Measurements from ENCODE around the gene WDR33.

Gene WDR33

DNA sequence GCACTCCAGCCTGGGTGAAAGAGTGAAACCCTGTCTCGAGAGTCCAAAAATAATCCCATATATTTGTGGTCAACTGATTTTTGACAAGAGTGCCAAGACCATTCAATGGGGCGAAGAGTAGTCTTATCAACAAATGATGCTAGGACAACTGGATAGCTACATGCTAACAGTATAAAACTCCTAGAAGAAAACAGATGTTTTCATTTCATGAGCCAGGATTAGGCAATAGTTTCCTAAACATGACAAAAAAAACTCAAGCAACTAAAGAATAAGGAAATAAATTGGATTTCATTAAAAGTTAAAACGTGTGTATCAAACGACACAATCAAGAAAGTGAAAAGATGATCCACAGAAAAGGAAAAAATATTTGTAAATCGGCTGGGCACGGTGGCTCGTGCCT lies 141.9 kb downstream of the WDR33 start:
- no peak for DNase-seq

DNA sequence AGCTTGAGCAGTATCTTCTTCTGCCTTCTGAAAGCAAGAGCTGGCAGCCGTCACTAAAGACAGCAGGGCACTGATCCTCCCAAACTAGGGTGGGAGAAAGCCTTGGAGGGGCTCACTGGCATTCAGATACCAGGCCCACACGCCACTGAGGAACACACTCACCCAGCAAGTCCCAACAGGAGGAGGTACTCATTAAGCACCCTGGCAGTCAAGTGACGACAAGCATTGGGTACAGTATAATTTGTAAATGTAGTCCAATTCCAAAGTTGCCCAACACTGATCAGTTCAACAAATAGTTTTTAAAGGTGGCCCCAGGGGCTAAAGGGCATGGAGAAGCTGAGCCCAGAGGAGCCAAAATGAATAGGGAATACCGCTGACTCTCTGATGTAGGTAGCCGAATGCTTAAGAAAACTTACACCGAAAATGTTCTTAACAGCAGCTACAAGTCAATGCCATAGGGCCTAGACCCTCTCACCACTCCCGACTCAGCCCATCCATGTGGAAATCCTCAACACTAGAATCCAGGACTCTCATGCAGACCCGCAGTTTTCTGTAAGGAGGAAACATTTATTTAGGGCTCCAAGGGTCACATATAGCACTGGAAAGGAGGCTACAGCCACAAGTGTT lies 145.6 kb downstream of the WDR33 start:
- no peak for DNase-seq

DNA sequence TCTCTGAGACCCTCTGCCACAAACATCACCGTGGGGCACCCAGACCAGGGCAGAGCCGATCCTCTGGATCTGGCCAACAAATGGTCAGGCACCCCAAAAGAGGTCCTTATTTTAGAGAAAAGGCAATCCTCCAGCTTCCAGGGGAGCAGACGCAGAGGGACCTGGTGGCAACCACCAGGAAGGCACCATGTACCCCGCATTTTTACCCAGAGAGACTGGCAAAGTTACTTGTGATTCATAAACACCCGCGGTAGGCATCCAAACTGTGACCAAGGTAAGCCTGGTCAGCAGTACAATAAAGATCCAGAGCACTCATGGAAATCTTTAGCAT lies 146.1 kb downstream of the WDR33 start:
- no peak for DNase-seq

DNA sequence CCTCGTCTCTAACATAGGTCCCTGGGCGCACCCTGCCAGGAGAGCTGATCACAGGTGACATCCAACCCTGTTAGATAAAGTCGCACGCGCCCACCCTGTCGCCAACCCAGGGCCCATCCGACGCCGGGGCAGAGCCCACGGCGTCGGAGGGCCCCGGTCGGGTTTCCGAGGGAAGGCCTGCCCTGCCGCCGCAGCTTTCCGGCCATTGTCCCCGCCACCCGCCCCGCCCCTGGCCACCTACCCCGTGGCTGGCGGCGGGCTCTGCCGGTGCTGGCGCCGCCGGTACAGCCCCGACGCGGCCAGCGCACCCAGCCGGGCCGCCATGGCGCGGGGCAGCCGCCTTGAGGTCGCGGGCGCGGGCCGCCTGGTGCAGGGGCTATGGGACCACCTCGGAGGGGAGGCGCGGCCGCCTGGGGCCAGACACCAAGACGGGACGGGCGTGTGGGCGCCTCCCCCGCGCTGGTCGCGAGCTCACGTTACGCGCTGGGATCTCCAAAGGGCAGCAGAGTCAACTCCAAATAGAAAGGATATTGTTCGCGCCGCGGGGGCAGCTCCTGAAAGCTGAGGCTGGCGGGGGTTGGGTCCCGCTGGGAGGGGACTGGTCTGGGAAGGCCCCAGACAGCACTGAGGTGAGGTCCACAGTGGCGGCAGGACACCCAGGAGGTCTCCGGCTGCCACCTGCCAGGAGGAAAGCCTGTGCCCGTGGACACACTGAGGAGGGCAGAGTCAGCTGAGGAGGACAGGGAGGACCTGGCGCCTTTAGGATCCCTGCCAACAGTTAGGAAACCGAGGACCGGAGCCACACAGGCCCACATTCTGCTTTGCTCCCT lies 146.7 kb downstream of the WDR33 start:
- DNase-seq, result no peak

DNA sequence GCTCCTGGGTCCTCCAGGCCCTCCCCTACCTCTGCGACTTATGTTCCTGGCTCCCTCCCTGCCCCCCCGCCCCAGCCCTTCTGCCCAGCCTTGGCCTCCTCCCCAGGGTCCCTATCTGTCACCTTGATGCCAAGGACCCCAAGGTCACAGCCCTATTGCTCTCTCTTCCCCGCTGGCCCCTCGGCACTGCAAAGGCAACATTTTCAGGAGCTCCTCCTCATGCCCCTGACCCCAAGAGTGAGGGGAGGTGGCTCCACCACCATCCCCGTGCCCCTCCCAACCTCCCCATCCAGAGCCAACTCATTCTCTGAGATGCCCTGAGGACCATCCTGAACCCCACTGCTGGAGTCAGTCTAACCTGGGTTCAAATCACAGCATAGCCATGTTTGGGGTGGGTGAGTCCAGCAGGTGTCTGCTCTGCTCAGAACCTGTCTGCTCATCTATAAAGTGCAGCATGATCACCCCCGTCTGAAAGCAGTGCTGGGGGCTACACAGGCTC lies 147.4 kb downstream of the WDR33 start:
- DNase-seq, result no peak

DNA sequence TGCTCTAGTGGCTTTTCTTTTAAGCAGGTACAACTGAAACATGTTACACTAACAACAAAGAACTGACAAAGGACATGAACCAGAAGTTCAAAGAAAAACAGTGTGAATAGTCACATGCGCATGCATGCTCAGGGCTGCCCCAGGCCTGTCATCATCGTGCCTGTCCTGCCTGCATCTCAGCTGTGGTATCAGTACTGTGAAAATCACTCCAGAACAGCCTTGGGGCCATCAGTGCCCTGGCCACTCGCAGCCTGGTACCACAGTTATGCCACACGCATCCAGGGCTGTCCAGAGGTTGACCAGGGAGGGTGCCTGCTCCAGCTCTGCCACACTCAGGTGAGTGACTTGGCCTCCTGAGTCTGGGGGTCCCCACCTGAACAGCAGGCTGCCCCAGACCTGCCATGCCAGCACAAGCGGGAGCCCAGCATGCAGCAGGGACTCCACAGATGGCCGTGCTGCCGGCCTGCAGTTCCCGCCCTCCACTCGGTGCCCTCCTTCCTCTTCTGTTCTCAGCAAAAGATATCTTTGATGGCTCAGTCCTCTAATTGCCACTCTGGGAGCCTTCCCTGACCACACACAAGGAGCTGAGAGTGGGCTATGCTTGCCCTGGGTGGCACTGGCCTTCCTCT lies 147.9 kb downstream of the WDR33 start:
- no peak for DNase-seq

DNA sequence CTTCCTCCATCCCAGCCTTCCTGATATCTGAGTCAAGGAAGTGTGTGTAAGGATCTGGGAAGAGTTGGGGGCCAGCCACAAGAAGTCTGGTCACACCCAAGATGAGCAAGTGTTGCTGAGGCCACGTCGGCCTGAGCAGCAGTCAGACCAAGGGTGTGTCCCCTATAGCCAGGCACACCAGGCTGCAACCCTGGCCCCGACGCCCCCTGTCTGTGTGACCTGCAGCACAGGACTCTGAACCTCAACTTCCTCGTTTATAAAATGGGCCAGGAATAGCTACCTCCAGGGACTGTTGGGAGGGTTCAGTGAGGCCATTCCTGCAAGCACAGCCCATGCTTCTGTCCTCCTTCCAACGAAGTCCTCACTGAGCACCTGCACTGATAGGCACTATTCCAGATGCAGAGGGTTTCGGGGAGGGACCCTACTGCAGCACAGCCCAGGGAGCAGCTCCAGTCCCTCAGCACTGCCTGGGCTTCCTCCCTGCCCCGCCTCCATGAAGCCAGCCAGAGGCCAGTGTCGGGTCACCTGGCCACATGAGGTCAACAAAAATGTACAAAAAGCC lies 148.9 kb downstream of the WDR33 start:
- DNase-seq, result no peak

DNA sequence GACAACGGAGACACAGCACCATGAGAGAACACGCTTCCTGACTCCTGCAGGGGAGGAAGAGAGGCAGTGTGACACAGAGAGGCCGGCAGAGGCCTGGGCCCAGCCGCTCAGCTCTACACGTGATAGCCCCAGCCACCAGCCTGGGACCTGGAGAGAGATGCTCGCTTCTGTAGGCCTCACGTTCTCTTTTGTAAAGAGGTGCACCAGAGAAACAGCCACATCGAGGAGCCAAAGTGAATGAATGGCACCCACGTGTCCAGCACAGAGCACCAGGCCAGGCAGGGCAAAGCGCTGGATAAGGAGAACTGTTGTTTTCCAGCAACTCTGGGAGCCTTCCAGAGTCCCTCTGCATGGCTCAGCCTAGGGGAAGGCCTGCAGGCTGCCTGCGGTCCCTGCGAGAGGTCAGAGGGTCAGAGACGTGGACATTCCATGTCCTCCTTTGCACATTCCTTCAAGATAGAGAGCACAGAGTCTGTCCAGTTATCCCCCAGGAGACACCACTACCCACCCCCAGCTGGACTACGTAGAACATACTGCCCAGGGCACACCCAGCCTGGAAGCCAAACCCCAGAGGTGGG lies 149.8 kb downstream of the WDR33 start:
- DNase-seq, result no peak

DNA sequence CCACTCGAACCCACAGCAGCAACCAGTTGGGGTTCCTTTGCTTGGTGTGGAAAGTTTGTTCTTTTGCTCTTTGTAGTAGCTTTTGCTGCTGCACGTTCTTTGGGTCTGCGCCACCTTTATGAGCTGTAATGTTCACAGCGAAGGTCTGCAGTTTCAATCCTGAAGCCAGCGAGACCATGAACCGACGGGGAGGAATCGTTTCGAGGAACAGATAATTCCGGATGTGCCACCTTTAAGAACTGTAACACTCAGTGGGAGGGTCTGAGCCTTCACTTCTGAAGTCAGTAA lies 150.7 kb downstream of the WDR33 start:
- DNase-seq, result no peak

DNA sequence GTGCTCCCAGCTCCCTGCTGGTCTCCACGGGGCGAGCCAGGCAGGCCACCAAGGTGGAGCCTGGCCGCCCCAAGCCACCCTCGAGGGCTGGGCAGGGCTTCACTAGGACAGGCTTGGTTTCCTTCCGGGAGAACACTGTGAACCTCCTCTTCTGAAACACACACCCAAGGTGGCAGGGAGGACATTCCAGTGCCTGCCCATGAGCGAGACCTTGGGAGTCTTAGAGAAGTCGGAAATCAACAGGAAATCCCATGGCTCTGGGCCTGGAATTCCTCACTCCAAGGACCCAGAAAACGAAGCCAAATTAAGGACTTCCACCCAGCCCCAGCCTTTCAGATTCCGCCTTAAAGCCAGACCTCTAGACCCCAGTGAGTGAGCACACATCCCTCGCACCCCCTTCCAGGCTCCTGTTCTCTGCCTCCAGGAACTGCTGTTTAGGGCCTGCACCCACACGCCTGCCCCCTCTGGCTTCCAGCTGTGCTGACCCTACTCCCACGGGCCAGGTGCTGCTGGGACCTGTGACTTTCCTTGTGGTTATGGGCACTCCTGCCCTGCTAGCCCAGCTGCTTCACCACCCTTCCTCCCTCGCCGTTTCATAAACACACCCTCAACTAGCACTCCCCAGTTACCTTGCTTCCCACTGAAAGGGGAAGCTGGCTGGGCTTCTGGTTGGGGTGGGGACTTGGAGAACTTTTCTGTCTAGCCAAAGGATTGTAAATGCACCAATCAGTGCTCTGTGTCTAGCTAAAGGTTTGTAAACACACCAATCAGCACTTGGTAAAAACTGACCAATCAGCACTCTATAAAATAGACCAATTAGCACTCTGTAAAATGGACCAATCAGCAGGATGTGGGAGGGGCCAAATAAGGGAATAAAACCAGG lies 151.3 kb downstream of the WDR33 start:
- no peak for DNase-seq

DNA sequence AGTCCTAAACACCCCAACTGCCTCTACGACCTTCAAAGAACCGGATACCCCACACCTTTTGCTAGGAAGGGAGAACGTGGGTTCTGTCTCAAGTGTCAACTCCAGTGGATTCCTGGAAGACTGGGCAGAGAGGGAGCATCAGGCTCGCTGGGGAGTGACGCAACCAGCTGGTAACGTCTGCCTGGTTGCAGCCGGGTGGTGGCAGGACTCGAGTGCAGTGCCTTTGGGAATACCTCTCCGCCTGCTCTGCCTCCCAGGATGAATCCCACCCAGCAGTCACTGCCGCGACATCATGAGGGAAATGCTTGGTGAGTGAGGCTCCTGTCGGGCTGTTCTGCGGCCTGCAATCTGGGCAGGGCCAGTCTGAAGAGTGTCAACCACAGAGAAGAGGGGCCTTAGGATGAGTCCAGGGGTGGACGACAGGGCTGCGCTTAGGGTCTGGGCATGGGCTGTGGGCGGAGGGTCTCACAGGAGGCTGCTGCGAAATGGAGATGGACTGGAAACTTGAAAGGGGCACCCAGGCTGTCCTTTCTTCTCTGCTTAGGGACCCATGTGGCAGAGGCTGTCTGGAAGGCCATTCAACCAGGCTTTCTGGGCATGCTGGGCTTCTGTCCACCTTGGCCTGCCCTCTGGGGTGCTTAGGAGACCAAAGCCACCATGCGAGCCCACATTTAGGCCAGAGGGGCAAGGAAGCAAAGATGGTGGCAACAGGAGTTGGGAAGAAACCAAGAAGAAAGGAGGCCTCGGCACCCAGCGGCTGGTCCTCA lies 152.1 kb downstream of the WDR33 start:
- DNase-seq, result no peak

DNA sequence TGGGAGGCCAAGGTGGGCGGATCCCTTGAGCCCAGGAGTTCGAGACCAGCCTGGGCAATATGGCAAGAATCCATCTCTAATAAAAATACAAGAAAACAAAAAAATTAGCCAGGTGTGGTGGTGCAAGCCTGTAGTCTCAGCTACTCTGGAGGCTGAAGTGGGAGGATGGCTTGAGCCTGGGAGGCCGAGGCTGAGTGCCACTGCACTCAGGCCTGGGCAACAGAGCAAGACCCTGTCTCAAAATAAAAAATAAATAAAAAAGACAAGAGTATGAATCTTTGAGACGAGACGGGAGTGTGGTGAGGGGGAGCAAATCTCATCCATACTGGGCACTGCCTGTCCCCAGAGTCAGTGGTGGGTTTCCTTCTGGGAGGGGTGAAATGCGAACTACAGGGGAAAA lies 152.8 kb downstream of the WDR33 start:
- no peak for DNase-seq

DNA sequence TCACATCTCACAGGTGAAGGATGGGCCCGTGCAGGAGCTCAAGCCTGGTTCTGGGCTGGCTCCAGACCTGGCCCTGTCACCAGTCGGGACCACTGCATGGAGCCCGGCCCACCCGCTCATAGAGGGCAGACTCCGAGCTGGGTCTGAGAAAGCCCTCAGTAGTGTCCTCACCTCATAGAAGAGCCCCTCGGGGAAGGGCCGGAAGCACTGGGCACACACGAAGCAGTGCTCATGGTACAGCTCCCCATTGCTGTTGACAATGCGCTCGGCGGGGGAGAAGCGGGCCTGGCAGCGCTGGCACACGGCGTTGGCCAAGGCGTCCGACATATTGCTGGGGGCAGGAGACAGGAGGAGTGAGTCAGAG lies 153.8 kb downstream of the WDR33 start:
- DNase-seq, result no peak

DNA sequence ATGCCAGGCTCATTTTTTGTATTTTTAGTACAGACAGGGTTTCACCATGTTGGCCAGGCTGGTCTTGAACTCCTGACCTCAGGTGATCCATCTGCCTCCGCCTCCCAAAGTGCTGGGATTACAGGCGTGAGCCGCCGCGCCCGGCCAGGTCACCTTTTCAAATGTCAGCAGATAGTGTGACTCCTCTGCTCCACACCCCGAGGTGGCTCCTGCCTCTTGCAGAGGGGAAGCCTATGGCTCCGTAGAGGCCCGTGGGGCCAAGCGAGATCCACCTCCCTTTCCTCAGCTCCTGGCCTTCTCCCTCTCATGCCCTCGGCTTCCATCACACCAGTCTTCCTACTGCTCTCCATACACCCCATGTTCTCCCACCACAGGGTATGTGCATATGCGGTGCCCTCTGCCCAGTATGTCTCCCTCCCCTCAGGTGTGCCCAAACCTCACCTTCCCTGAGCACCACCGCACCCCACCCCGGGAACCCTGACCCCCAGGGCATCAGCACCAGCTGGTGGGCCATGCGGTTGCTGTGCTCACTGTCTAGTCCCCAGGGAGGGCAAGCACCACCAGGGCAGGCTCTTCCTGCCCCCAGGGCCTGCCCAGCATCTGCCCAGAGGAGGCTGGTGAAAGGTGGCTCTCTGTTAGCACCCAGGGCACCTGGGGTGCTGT lies 154.3 kb downstream of the WDR33 start:
- no peak for DNase-seq

DNA sequence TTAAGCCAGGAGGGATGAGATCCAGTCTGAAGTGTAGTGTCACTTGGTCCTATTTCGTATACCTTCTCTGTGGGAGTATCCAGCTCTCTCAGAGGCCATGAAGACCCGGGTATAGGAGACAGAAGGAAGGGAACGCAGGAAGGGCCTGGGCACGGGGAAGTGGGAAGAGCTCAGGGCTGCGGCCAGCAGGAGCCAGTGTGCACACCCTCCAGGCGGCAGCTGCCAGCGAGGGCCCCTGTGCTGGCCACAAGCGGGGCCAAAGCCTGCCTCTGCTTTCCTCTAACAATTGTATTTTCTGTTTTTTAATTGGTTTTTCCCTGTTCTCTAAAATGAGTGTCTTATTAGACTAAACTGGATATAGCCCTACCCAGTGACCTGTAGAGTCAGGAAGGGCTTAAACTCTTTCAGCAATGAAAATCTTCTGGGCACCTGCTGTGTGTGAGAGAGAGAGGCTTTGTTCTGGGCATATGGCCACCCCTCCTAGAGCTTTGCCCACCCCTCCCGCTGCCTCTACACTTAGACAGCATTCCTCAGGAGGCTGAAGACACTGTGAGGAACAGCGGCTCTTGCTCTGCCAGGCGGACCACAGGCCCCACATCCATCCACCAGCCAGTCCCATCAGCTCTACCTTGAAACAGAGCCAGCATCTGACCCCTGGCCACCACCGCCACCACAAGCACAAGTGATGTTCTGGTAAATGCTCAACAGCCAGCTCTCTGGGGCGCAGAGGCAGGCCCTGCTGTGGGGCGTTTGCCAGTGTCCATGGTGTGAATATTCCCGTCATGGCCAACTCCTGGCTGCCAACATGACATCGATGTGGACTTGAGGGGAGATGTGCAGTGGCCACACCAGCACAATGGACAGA lies 155.5 kb downstream of the WDR33 start:
- no peak for DNase-seq

DNA sequence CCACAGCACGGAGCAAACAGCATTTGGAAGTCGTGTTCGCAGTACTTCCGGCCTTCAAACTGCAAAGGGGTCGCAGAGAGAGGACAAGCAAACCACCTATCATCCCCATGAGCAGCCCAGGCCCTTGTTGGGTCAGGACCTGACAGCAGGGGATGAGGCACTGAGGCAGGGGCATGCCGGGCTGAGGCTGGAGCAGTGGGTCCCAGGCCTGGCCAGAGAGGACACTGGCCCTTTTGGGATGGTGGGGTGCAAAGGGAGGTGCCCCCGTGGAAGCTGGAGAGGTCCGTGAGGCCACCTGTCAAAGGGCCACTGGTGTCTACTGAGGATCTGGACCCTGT lies 156.2 kb downstream of the WDR33 start:
- no peak for DNase-seq

DNA sequence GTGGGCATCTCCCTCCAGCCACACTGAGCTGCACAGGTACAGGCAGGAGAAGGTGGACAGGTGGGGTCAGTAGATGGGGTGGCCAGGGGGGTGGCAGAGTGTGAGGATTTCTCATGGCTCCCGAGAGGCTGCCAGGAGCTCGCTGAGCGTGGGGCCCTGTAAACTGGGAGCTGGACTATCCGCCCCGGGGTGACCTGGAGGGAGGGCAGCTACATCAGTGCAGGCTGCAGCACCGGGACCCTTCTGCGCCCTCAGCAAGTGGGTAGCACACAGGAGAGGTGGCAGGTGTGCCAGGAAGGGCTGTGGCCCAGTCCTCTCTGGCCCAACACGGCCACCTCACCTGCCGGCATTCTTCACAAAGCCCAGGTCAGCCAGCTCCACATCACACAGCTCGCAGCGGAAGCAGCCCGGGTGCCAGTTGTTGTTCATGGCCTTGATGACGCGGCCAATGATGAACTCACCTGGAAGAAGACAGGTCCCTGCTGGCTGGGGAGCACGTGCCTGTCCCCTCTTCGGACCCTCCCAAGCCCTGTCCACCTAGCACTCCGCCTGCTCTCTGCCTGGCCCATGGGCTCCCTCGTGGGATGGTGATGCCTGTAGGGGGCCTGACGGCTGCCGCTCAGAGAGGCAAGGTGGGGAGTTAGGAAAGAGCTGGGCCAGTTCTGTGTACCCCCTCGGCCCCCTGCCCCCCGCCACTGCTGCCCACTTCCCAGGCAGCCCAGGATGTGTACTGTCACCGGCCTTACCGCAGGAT lies 156.7 kb downstream of the WDR33 start:
- no peak for DNase-seq

DNA sequence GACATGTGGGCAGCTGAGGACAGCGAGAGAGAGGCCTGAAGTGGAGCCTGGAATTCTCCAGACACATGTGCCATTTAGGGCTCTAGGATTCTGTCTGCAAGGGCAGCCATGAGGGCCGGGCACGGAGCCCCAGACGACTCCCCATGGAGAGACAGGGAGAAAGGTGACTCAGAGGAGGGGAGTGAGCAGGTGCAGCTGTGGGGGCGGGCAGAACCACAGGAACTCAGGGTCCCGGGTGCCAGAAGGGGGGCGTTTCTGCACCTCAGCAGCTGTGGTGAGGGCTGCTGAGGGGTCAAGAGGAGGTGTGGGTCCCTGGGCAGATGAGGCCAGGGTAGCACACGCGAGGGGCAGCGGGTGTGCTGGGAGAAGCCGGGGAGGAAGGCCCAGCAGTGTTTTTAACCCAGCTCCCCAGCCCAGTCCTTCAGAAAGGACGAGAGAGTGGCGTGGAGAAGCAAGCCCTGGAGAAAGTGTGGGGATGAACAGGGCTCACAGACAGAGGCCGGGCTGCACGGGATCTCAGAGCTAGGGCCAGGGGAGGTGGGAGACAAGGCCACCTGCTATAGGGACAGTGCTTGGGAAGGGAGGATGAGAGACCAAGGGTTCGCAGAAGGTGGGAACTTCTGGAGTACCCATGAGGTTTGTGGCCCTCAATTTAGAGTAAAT lies 157.4 kb downstream of the WDR33 start:
- DNase-seq, result no peak

DNA sequence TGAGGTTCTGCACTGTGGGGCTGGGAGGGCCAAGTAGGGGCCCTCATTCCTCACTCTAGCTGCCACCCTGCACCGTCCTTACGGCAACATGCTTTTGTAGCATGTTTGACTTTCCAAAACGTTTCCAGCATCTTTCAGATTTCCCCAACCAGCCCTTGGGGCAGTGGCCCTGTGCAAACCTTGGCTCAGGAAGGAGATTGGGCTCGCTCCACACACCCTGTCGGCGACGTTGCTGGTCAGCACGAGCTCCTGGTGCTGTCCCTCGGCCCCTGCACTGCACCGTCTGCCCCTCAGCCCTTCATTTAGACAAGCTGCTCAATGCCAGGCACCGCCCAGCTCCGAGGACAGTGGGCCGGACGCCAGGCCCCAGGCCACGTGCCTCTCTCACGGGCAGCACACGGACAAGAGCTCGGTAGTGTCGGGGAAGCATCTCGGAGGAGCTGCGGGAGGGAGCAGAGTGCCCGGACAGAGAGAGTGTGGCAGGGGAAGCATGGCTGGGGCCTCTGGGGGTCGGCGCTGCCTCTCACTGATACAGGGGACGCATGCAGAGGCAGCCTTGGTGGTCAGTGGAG lies 158.1 kb downstream of the WDR33 start:
- DNase-seq, result no peak

All from kidney glomerular epithelial cell (primary cell).